Measurements from ENCODE around the gene RTKN. TPM values are rescaled to one million over a fixed set of nuclear protein-coding genes. Genes with fewer than 3 reads are reported as not detected.
A peak's percentile ranks its signal among the peaks of the same experiment; 100 is the strongest.
"Not testable (repeated sequence)": the region's sequence is repeated elsewhere in the genome, so short reads cannot be mapped to it uniquely, and the experiment has no call there.

Gene RTKN, protein sequence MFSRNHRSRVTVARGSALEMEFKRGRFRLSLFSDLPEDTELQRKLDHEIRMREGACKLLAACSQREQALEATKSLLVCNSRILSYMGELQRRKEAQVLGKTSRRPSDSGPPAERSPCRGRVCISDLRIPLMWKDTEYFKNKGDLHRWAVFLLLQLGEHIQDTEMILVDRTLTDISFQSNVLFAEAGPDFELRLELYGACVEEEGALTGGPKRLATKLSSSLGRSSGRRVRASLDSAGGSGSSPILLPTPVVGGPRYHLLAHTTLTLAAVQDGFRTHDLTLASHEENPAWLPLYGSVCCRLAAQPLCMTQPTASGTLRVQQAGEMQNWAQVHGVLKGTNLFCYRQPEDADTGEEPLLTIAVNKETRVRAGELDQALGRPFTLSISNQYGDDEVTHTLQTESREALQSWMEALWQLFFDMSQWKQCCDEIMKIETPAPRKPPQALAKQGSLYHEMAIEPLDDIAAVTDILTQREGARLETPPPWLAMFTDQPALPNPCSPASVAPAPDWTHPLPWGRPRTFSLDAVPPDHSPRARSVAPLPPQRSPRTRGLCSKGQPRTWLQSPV
- total RNA-seq (2014; rRNA removed; shearing (Covaris generic)), result 115 and 128 TPM in 2 replicates

DNA sequence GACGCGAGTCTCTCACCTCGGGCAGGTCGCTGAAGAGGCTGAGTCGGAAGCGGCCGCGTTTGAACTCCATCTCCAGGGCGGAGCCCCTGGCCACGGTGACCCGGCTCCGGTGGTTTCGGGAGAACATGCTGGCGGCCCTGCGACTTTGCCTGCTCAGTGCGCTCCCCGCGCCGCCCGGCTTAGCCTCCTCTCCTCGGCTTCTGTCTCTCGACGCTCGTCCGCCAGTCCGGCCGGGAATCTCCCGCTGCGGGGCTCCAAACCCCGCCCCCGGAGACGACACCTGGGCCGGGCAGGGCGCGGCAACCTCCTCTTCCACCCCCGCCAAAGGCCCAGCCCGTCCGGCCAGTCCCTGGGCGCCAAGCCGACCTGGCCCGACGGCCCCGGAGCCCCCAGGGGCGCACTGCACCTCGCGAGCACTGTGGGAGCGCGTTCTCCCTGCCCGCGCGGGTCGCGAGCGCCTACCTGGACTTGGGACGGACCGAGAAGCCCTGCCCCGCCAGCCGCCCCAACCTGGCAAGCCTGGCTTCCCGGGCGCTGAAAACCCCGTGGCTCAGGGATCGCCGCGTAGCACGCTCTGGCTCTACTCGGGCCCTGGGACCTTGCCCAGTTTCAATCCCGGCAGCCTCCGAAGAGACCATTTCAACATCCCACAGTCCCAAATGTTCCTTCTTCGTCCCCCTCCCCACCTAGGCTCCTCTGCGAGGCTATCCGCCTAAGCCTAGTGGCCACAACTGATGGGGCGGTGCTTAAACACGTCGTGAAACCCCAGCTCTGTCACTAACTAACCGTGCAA is at the start of gene RTKN:
TSS of gene RTKN (minus strand) at position 248 of the 793 bp plus-strand sequence. CDS start at position 127, 121 bp downstream.
- peak; percentile 89 for DNase-seq (ENCODE audit: low spot score)

DNA sequence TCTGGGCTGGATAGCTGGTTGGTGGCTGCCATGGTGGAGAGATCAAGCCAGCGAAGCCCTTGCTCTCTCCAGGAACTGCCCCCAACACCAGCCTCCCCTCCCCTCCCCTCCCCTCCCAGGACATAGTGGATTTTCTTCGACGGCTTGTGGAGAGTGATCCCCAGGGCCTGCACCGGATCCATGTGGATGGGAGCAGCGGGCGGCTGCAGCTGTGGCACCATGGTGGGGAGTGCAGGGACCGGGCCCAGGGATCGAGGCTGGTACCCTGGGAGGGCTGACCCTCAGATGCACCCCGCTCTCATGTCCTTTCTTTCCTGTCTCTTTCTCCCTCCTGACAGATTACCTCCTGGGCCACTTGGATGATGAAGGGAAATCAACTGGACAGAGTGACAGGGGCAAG is 48.2 kb upstream of the RTKN start:
- no peak for DNase-seq (ENCODE audit: low spot score)

GRCh38 chr2:74488643-74489481 is 47.1 kb upstream of the RTKN start:
- DNase-seq (ENCODE audit: low spot score), result no peak

GRCh38 chr2:74486141-74486540 is 44.4 kb upstream of the RTKN start:
- no peak for DNase-seq (ENCODE audit: low spot score)

GRCh38 chr2:74483675-74484164 is 42.0 kb upstream of the RTKN start:
- not testable (repeated sequence) for DNase-seq (ENCODE audit: low spot score)

DNA sequence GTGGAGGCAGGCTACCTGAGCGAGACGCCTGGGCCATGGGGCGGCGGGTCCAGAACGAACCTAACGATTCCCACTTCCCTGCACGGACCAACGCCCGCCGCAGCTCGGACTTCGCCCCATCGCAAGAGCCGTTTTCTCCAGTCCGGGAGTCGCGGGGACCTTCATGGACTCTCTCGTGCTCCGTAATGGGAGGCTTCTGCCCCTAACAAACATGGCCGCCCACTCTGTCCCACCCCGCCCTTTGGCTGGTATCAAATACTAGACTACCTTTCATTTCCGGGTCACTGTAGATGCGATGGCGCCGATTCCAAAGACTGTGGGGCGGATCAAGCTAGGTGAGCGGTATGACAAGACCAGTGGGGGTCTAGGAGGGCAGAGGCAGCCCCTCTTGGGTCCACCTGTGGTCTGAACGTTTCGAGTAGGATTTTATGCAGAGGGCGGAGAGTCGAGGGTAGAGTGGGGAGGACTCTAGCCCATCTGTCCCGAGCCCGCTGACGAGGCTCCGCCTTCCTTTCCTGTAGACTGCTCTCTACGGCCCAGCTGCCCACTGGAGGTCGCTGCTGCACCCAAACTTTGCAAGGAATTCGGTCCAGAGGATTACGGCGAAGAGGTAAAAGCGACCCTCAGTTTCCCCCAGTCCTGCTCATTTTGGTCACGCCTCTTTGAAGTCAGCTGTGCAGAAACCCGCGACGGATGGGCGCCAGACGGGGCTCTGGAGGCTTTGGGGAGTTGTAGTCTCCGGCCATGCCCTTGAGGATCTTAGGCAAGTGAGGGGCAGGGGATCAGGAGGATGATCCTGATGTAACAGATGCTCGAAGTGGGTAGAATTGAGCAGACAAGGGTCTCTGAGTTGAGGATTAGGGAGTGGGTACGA is 41.3 kb upstream of the RTKN start, which contains the start of the genes CCDC142 and TTC31:
TSS of gene CCDC142 (minus strand) at position 198 of the 874 bp plus-strand sequence. CDS start at position 37, 161 bp downstream.
TSS of gene TTC31 (plus strand) at position 281 of the 874 bp plus-strand sequence. CDS start at position 296, 15 bp downstream.
- peak; percentile 96 for DNase-seq (ENCODE audit: low spot score)

- no peak for DNase-seq (ENCODE audit: low spot score)
Measured at GRCh38 chr2:74481961-74482800, 40.4 kb upstream of the RTKN start.

GRCh38 chr2:74481431-74481830 is 39.7 kb upstream of the RTKN start:
- no peak for DNase-seq (ENCODE audit: low spot score)

DNA sequence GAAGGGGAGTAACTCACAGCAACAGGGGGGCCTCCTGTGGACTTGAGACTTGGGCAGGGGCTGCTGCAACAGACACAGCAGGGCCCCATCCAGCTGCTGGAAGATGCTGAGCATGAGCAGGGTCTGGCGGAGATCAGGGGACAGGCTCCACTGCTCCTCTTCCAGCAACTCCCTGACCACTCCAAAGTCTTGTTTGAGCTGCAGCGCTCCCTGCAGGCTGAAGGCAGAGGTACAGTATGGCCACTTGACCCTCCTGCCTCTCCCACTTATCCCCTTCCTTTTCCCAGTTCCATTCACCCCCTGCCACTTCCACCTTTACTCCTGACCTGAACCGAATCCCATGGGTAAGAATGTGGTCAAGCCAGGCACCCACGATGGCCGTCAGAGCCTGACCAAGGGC is 33.2 kb upstream of the RTKN start:
- DNase-seq (ENCODE audit: low spot score), result no peak

- DNase-seq (ENCODE audit: low spot score), result no peak
Measured at GRCh38 chr2:74474481-74474880, 32.7 kb upstream of the RTKN start.

DNA sequence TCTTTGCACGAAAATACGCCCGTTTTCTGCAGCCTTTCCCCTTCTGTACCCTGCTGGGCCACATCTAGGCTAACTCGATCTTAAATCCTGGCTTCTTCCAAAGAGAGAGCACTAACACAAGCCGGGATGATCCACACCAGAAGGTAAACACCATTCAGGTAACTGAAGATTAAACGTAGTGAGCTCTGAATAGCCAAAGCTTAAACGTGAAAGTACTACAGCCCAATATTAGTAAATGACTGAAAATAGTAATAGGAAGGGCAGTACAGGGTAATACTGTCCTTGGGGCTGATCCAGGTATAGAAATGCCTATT is 31.2 kb upstream of the RTKN start:
- DNase-seq (ENCODE audit: low spot score), result no peak

DNA sequence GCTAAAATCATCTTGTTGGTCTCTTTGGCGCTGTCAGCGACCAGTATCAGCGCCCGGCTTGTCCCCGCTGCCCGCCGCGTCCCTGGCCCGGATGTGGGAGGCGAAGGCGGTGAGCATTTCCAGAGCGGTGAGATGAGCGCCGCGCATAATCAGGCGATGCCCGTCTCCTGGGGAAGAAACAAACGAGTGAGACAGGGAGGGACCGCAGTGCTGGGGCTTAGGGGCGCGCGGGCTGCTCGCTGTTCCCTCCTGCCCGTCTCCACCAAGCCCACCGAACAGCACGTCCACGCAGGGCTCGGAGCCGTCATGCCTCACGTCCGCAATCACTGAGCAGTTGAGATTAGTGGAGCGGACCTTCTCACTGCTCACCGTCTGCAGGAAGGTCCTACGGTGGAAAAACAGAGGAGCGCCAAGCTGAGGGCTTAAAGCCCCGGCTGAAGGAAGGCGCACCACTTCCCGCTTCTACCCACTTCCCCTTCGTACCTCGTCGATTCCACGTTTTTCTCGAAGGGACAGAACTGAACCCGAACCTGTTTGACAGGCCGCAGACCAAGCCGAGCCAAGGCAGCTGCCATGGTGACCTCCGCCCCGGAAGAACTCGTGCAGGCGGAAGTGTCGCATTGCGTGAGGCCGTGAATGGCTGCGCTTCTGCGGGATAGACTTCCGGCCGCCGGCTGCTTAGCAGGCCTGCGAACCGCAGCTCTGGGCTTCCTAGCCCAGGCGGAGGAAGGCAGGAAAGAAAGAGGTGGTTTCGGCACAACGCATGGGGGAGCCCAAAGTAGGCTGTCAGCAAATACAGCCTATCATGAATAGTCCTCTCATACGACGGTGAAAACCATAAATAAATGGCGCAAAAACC is 30.6 kb upstream of the RTKN start, which contains the start of gene MRPL53:
TSS of gene MRPL53 (minus strand) at position 595 of the 859 bp plus-strand sequence. CDS start at position 575, 20 bp downstream.
- DNase-seq (ENCODE audit: low spot score), result peak; percentile 97

- no peak for DNase-seq (ENCODE audit: low spot score)
Measured at GRCh38 chr2:74471332-74472065, 29.8 kb upstream of the RTKN start.

DNA sequence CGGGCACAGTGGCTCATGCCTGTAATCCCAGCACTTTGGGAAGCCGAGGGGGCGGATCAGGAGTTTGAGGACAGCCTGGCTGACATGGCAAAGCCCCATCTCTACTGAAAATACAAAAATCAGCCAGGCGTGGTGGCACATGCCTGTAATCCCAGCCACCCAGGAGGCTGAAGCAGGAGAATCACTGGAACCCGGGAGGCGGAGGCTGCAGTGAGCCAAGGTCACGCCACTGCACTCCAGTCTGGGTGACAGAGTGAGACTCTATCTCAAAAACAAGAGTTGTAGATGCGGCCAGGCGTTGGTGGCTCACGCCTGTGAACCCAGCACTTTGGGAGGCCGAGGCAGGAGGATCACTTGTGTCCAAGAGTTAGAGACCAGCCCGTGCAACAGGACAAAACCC is 29.0 kb upstream of the RTKN start:
- not testable (repeated sequence) for DNase-seq (ENCODE audit: low spot score)

DNA sequence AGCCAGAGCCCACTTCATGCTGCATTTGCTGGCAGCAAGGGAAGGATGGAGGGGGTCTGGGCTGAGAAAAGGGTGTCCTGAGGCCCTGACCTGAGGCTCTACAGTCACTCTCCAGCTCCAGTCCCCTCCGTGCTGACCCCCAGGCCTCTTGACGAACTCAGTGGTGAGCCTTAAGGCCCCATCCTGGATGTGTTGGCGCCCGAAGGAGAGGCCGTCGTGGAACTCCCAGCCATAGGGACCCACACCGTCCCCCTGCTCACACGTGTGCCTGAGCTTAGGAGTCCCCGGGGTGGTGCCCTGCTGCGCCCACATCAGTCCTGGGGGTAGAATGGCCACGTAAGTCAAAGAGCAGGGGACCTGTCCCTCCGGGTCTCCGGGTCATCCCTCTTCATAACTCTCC is 22.7 kb upstream of the RTKN start:
- no peak for DNase-seq (ENCODE audit: low spot score)

DNA sequence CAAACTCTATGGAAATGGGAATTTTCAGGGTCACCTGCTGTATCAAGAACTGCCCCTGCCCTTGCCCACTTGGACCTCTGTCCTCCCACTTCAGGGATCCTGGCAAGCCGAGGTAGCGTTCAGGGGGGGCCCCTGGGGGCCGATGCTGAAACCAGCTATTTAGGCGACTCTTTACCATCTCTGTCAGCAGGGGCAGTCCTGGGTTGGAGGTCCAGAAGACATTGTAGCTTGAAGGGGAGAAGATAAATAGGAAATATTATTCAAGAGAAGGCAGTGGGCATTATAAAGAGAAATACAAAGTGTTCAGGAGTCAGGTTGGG is 21.0 kb upstream of the RTKN start:
- no peak for DNase-seq (ENCODE audit: low spot score)

DNA sequence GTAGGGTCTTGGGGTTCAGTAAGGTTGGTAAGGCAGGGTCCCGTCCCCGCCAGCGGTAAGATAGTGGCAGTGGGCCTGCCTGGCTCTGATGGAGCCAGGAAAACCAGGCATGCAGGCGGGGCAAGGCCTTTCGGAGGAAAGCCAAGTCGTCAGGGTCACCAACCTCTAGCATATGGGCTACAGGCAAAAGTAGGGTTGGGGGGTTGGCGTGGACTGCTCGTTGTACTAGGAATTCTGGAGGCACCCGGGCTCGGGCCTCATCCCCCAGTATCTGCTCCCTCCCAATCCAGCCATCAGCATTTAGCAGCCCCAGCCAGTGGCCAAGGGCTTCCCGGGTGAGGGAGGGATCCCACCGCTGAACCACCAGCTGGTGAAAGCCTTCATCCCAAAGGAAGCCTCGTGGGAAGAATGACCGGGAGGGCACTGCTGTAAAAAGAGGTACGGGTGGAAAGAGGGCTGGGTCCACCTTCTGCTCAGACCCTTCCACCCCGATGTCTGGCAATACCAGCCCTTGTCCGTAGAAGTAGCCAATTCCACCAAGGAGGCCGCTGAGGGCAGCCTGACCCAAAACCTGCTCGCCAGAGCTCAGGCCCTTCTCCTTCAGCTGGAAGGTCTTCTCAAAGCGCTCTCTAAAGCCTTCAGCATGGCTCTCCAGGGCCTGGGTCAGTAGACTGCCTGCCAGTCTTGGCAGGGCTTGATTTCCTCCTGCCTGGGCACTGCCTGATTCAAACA is 20.5 kb upstream of the RTKN start:
- no peak for DNase-seq (ENCODE audit: low spot score)
